Breast epithelium (tissue), 4 donors: ENCODE measurements around the gene BBS9. TPM values are rescaled to one million over a fixed set of nuclear protein-coding genes. Genes with fewer than 3 reads are reported as not detected.
A peak's percentile ranks its signal among the peaks of the same experiment; 100 is the strongest.
"Not testable (repeated sequence)": the region's sequence is repeated elsewhere in the genome, so short reads cannot be mapped to it uniquely, and the experiment has no call there.

ENCODE experiments used
- DNase-seq, 2 donors: peaks; one replicate each; pipeline ENCODE4 v3.0.0-alpha.2; 2019; ENCODE audit warnings: low spot score in 2 of 2
- H3K27ac ChIP-seq, 2 donors: fragments of 200-600 bp; sonication (generic) in 1 of 2; one replicate each; pipeline ENCODE4 v1.5.1; 2016 to 2019; ENCODE audit warnings: mild to moderate bottlenecking in 1 of 2
- H3K27me3 ChIP-seq, 2 donors: fragments of 200-600 bp; sonication (generic) in 1 of 2; one replicate each; pipeline versions ENCODE4 v1.5.1 to v1.6.0; 2017 to 2019; ENCODE audit warnings: control low read depth in 1 of 2, mild to moderate bottlenecking in 1 of 2
- H3K36me3 ChIP-seq: fragments of 200-600 bp; one replicate; pipeline ENCODE4 v1.5.1; 2019
- H3K4me1 ChIP-seq, 2 donors: fragments of 200-600 bp; sonication (generic); one replicate each; pipeline ENCODE4 v1.5.1; 2016 to 2019; ENCODE audit warnings: control low read depth in 1 of 2
- H3K4me3 ChIP-seq, 3 donors: fragments of 200-600 bp; sonication (generic); 1 replicate in 2 of 3; 2 replicates in 1 of 3; pipeline ENCODE4 v1.5.1; 2016 to 2019; ENCODE audit warnings: mild to moderate bottlenecking in 3 of 3, moderate library complexity in 2 of 3
- H3K9me3 ChIP-seq, 2 donors: fragments of 200-600 bp; sonication (generic) in 1 of 2; one replicate each; pipeline ENCODE4 v1.5.1; 2016 to 2019; ENCODE audit warnings: control low read depth in 1 of 2
- POLR2A ChIP-seq: fragments of 450-650 bp; IDR thresholded peaks from one replicate; pipeline ENCODE4 v1.6.1; 2016; ENCODE audit warnings: antibody characterized with exemption, mild to moderate bottlenecking, moderate library complexity
- POLR2AphosphoS5 ChIP-seq, 3 donors: sonication (generic); formaldehyde crosslinking; IDR thresholded peaks; one replicate each; pipeline ENCODE4 v1.6.1; 2017; ENCODE audit warnings: antibody characterized with exemption in 3 of 3
- intact Hi-C: fragments of 100-400 bp; cut with DNase I; formaldehyde crosslinking; loops from one replicate; pipeline ENCODE4 v1.15.1; 2023; ENCODE audit warnings: low total_unique reads
- total RNA-seq, 3 donors: library from RNA; depleted of rRNA; stranded (reverse); fragments of >200 nt; gene quantifications; one replicate each; pipeline ENCODE4 v1.1.0, GENCODE V29; 2016
- TF ChIP-seq, protein P1 (sequence below), 3 donors: fragments of 450-650 bp; IDR thresholded peaks; one replicate each; pipeline ENCODE4 v1.5.1; 2016 to 2017; ENCODE audit warnings: antibody characterized with exemption in 3 of 3, mild to moderate bottlenecking in 3 of 3, moderate library complexity in 3 of 3

Gene BBS9
- total RNA-seq, 3 donors from 2014 or later, result 27.4 to 49.5 (median 43.6) TPM

DNA sequence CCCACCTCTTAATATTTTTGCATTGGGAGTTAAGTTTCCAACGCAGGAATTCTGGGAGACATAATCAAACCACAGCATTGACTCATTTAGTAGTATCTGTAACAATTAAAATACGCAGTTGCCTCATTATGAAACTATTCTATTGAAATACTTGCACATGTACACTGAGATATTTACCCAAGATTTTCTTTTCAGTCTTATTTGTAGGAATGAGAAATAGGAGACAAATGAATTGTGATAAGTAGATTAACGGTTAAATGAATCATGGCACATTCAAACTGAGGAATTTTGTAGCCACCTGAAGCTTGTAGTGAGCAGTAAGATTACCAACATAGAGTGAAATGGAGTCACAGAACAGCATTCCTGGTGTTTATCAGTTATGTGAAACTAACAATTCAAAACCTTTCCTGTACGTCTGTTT is 38.2 kb upstream of the BBS9 start:
- no peak for DNase-seq
- TF ChIP-seq, protein P1, sequence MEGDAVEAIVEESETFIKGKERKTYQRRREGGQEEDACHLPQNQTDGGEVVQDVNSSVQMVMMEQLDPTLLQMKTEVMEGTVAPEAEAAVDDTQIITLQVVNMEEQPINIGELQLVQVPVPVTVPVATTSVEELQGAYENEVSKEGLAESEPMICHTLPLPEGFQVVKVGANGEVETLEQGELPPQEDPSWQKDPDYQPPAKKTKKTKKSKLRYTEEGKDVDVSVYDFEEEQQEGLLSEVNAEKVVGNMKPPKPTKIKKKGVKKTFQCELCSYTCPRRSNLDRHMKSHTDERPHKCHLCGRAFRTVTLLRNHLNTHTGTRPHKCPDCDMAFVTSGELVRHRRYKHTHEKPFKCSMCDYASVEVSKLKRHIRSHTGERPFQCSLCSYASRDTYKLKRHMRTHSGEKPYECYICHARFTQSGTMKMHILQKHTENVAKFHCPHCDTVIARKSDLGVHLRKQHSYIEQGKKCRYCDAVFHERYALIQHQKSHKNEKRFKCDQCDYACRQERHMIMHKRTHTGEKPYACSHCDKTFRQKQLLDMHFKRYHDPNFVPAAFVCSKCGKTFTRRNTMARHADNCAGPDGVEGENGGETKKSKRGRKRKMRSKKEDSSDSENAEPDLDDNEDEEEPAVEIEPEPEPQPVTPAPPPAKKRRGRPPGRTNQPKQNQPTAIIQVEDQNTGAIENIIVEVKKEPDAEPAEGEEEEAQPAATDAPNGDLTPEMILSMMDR (IDR thresholded peaks at IDR 0.05), result no peak
- TF ChIP-seq POLR2AphosphoS5 (IDR thresholded peaks at IDR 0.05), result no peak
- no peak for TF ChIP-seq POLR2A
- Histone ChIP-seq H3K36me3 (peaks cover 8% of the 10 kb centered on the region), H3K4me3 (no peak overlapping the region), H3K9me3 (no peaks in the 10 kb centered on the region), H3K27ac (no peak overlapping the region), H3K27me3 (no peaks in the 10 kb centered on the region), H3K4me1 (no peaks in the 10 kb centered on the region)
- intact Hi-C loops, result no loop called here

DNA sequence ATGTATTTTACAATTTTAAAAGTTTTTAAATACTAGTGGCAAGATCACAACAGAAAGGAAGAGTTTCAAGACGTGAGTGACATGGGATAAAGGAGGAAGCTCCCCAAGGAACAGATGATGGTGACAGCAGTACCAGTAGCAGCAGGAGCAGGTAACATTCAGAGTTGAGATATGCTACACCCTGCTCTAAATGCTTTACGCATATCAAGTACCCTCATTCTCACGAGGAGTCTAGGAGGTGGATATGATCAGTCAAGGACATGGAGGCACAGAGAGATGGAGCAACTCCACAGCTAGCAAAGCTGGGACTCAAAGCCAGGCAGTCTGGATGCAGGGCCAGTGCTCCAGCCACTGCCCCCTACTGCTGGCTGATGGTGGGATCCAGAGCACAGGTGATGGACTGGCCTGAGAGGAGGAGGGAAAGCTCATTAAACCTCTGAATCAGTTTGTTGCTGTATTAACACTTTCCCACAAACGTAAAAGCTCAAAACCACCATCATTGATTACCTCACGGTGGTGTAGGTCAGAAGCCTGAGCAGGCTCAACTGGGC is 37.6 kb upstream of the BBS9 start:
- Histone ChIP-seq H3K9me3 (no peaks in the 10 kb centered on the region), H3K4me3 (no peak overlapping the region), H3K4me1 (no peaks in the 10 kb centered on the region), H3K27me3 (no peaks in the 10 kb centered on the region), H3K27ac (no peak overlapping the region), H3K36me3 (peaks cover 8% of the 10 kb centered on the region)
- TF ChIP-seq POLR2AphosphoS5 (IDR thresholded peaks at IDR 0.05) (no peak), POLR2A (no peak)
- TF ChIP-seq, protein P1 (IDR thresholded peaks at IDR 0.05), result no peak
- intact Hi-C loops, result no loop called here
- DNase-seq, result no peak

DNA sequence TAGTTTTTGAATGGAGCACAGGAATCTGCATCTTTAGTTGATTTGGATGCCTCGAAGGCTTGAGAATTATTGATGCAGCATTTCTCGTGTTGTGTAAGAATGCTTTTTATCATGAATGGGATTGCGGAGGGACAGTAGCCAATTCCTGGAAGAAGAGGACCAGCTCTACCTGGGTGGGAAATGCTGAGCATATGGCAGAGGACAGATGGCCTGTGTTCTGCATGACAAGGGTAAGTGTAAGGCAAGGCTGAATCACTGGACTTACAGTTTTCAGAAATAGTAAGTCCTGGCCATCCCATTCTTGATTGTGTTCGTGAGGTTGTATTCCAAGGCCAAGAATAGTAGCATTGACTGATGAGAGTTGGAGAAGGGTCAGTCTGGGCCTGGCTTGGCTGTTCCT is 36.1 kb upstream of the BBS9 start:
- Histone ChIP-seq H3K27me3 (no peaks in the 10 kb centered on the region), H3K27ac (no peak overlapping the region), H3K4me1 (no peaks in the 10 kb centered on the region), H3K9me3 (no peaks in the 10 kb centered on the region), H3K4me3 (no peak overlapping the region), H3K36me3 (peaks cover 8% of the 10 kb centered on the region)
- intact Hi-C loops, result no loop called here
- DNase-seq, result no peak
- TF ChIP-seq POLR2A (no peak), POLR2AphosphoS5 (IDR thresholded peaks at IDR 0.05) (no peak)

DNA sequence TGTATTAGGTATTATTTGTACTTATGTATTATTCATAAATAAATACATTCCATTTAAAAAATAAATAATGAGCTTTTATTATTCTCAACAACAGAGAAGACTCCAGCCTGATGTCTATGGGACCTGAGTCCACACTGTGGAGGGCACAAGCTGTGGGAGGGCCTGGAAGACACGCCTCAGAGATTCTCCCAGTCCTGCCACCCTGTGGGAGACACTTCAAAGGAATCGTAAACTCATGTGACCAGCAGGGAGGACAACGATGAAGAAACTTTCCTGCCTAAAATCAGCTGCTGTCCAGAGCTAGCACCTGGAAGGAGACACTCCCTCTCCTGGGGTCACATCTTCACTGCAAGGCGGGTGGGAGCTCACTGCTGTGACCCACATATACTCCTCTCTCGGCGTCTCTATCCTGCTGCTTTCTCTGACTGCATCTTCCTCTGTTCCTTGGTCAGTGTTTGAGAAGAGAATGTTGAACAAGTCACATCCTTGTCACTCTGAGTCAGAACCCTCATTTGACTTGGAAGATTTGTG is 34.6 kb upstream of the BBS9 start:
- H3K4me3 ChIP-seq, H3K36me3 ChIP-seq, H3K4me1 ChIP-seq, H3K27me3 ChIP-seq, H3K27ac ChIP-seq, H3K9me3 ChIP-seq, DNase-seq, intact Hi-C loops: not testable (repeated sequence)

DNA sequence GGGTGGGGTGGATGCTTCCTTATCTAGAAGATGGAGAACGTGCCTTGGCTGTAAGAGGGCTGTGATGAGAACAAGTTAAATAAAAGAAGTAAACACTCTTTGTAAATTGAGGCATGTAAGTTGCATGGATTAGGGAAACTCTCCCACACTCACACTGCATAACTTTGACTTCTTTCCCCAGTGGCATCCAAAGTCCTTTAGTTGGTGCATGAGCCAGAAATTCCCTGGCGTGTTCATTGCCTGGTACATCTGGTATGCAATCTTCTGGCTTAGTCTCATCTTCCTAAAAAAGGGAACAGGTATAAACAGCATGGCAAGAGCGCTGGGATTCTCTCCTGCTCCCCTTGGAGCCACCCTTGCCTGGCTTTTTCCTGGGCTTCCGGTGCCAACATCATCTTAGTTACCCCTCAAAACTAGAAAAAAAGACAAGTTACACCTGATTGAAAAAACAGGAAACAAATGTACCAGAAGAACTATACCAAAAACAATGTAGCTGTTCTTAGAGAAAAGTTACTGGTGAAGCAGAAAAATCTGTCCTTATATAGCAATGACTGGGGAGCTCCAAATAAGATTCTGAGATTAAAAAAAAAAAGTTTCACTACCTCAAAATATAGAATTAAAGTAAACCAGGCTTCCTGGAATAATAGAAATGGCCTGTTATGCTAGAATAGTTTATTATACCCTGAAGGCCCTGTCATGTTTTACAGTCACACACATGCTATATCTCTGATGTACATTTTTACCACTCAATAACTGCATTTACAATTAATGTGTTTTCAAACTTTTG is 30.0 kb upstream of the BBS9 start:
- TF ChIP-seq POLR2A, result no peak
- TF ChIP-seq, protein P1 (IDR thresholded peaks at IDR 0.05), result no peak
- no peak for TF ChIP-seq POLR2AphosphoS5 (IDR thresholded peaks at IDR 0.05)
- Histone ChIP-seq H3K4me1 (no peaks in the 10 kb centered on the region), H3K9me3 (no peaks in the 10 kb centered on the region), H3K36me3 (peaks cover 3% of the 10 kb centered on the region), H3K4me3 (no peak overlapping the region), H3K27ac (no peak overlapping the region), H3K27me3 (no peaks in the 10 kb centered on the region)
- DNase-seq, result peak in 1 of 2 donors; percentile 20
- intact Hi-C loops, result no loop called here

DNA sequence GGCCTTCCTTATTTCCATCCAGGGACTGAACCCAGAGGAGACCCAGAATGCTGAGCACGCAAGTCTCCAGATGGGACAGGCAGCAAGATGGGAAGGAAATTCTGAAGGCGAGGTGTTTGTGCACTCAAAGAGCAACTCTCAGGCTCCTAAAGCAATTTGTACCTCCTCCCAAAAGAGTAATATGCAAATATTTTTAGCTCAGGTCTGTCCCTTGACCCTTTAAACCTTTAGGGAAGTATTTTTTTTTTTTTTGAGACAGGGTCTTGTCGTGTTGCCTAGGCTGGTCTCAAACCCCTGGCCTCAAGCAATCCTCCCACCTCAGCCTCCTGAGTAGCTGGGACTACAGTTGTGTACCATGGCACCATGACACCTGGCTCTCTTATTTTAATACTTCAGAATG is 28.6 kb upstream of the BBS9 start:
- H3K4me3 ChIP-seq, result no peak overlapping the region
- intact Hi-C loops, result no loop called here

More for the DNA sequence above, 28.6 kb upstream of the BBS9 start:
- Histone ChIP-seq H3K36me3 (no peaks in the 10 kb centered on the region), H3K27ac (no peak overlapping the region), H3K9me3 (no peaks in the 10 kb centered on the region), H3K27me3 (no peaks in the 10 kb centered on the region), H3K4me1 (no peaks in the 10 kb centered on the region)
- TF ChIP-seq, protein P1 (IDR thresholded peaks at IDR 0.05), result no peak
- TF ChIP-seq POLR2A (no peak), POLR2AphosphoS5 (IDR thresholded peaks at IDR 0.05) (no peak)
- no peak for DNase-seq
